Fibroblast of skin of scalp (primary cell): Measurements from ENCODE around the gene SETBP1.

ENCODE experiments used
- DNase-seq: peaks from one replicate; pipeline ENCODE4 v3.0.0-alpha.2; 2013

The SETBP1 gene

DNA sequence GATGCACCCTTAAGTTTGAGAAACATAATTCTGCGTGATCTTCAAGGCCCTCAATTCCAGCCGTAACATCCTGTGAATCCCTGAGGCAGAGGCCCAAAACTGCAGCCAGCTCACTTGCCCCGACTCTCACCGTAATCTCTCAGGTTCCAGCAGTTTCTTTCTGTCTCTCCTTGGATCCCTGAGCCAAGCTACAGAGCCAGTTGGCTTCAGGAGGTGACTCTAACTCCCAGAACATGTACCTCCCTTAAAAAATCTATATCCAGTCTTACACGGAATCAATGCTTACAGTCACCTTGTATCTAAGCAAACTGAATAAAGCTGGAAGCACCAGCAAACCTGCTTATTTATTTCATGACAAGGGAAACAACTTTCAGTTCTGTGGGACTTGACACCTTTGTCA is 300.4 kb downstream of the SETBP1 start:
- no peak for DNase-seq

DNA sequence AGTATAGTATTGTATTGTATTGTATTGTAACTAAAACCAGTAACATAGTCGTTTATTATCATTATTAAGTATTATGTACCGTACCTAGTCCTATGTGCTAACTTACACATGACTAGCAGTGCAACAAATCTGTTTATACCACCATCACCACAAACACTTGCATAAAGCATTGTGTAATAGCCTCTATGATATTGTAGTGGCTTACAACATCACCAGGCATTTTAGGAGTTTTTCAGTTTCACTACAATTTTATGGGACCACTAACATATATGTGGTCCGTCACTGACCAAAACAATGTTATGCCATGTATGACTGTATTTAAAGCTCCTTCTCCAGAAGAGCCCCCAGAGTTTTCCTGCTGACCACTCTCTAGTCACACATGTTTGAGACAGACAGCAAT is 306.2 kb downstream of the SETBP1 start:
- DNase-seq = peak; percentile 17

GRCh38 chr18:44987371-44987770 is 306.7 kb downstream of the SETBP1 start:
- peak; percentile 40 for DNase-seq

DNA sequence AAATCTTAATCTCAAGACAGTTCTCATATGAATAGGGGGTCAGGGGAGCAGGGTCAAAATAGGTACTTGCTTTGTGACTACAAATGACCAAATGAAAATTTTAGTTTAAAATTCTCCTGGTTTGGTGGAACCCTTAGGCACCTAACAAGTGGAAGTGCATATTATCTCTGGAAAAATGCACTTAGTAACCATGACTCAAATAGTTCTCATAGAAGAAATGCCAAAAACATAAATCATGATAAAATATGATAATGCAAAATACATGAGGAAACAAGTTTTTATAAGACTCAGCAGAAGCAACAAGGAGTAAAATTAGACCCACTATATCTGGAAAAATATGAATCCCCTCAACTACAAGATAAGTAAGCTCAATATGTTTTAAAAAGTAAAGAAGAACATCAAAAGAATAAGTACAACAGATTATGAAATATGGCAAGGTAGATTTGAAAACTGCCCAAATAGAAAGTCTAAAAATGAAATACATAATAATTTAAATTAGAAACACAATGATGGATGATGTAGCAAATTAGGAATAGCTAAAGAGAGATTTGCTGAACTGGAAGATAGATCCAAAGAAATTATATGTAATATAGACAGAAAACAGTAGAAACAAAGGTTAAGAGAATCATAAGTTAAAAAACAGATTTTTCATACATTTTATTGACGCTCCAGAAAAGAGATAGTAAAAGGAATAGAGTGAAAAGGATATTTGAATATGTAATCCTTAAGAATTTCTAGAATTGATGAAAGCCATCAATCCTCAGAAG is 308.3 kb downstream of the SETBP1 start:
- DNase-seq = peak; percentile 57

DNA sequence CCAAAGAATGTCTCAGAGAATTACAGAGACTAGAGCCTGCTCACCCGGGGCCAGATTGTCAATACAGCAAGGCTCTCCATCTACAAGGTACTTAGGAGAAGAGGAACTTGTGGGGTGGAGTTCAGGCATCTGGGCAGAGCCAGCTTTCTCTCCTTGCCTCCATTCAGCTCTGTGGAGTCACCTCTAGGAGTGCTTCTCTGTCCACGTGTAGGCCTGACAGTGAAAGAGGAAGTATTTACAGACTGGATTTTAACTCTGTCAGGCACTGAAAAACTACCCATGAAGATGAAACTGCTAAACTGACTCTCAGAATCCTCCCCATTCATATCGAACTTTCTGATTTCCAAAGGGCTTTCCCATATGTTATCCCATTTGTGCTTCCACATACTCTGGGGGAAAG is 315.6 kb downstream of the SETBP1 start:
- DNase-seq = no peak

DNA sequence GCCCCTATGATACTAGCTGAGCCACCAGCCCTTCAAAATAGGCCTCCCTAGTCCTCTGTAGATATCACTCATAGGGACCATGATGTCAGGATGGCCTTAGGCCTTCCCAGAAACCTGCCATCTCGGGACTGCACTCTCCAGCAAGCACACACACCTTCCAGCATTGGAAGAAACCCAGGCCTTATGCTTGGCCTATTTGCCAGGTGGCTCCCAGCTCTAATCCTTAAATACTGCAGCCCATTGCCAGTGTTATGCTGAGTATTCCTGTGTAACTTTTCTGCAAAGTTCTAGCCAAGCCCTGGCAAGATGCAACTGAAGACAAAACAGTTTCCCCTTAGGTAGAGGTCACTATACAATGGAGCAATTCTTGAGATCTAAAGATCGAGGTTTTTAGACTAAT is 316.5 kb downstream of the SETBP1 start:
- no peak for DNase-seq

- no peak for DNase-seq
Measured at GRCh38 chr18:44998360-44998759, 317.7 kb downstream of the SETBP1 start.

DNA sequence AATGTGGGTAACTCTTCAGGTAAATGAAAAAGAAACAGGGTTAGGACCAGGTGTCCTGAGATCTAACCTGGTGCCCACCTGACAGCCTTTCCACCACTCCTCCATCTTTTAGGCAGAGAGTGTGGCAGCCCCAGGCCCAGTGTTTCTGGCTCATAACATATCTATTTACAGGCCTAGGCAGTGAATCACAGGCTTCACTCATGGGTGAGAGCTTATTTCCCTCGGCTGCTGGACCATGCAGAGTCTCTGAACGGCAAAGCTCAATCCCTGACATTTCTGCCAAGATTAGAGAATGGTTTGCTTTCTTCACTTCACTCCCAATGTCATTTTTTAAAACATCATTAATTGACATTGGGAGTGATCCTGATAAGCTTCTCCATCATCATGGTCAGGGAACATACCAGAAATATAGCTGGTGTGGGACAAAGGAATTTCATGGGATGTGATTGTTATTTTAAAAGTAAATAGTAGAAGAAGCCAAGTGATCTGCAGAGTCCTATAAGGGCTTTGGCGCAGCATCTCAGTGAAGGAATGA is 323.9 kb downstream of the SETBP1 start:
- peak; percentile 66 for DNase-seq

DNA sequence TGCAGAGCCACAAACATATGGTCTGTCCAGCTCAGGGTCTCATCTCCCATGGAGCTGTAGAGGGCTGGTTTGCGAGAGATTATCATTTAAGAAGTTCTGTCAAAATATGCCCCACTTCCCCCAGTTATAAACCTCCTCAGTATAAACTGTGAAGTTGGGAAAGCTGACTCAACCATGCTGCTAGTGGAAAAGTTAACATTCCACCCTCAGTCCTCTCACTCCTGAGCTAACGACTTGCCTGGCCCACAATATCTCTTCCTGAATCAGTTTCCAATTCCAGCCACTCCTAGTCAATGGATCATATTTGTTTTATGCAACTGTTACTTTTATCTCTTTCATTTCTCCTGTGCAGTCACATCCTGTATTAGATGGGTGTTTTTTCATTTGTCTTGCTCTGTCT is 326.2 kb downstream of the SETBP1 start:
- DNase-seq = no peak

DNA sequence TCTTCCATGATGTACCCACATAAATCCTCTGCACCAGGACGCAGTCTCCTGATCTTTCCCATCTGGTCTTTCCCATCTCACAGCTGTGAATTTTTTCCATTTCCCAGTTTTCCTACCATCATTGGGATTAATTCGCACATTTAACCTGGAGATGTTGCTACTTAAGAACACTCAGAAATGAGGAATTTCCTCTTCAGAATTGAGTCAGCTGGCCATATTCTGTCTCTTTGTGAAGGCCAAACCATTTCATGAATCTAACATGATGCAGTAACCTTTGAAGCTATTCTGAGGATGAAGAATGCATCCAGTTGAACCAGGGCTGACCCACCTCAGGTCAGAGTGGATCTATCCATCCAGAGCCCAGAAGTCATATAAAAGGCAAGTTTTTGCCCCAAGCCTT is 326.8 kb downstream of the SETBP1 start:
- DNase-seq = peak; percentile 33

- DNase-seq = no peak
Measured at GRCh38 chr18:45008694-45009413, 328.2 kb downstream of the SETBP1 start.

GRCh38 chr18:45009756-45010155 is 329.1 kb downstream of the SETBP1 start:
- no peak for DNase-seq

GRCh38 chr18:45012286-45012685 is 331.6 kb downstream of the SETBP1 start:
- peak; percentile 47 for DNase-seq

DNA sequence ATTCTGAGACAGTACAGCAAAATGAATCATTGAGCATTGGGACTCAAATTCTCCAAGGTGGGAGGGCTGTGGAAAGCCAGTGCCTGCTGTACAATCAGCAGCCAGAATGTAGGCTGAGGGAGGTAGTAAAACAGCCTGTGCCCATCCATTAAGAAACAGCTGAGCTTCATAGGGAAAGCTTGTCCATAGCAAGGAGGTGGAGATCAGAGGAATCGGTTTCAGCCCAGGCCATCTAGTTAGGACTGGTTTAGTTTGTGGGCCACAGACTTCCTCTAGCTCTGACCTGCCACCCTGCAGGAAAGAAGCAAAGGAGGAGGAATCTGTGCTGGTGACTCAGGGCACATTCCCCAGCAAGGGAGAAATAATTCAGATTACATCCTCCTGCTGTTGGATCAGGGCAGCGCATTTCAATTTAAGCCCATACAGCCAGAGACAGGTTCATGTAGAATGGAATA is 333.4 kb downstream of the SETBP1 start:
- peak; percentile 88 for DNase-seq

GRCh38 chr18:45015788-45016128 is 335.1 kb downstream of the SETBP1 start:
- no peak for DNase-seq

GRCh38 chr18:45019469-45019868 is 338.8 kb downstream of the SETBP1 start:
- no peak for DNase-seq

DNA sequence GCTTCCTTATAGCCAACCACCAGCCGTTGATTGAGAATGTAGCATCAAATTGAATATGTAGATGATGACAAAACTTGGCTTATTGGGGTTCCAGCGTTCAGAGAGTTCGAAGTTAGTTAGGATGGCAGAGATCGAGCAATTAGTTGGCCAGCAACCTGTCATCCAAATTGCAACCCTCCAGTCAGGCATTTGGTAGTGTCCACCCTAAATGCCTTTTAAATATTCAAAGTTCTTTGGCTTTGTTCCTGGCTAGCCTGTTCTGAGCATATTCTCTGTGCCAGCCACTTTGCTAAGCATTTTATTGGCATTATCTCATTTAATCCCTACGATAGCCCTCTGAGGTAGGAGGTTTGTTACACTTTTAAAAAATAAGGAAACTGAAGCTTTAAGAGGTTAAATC is 342.8 kb downstream of the SETBP1 start:
- no peak for DNase-seq

DNA sequence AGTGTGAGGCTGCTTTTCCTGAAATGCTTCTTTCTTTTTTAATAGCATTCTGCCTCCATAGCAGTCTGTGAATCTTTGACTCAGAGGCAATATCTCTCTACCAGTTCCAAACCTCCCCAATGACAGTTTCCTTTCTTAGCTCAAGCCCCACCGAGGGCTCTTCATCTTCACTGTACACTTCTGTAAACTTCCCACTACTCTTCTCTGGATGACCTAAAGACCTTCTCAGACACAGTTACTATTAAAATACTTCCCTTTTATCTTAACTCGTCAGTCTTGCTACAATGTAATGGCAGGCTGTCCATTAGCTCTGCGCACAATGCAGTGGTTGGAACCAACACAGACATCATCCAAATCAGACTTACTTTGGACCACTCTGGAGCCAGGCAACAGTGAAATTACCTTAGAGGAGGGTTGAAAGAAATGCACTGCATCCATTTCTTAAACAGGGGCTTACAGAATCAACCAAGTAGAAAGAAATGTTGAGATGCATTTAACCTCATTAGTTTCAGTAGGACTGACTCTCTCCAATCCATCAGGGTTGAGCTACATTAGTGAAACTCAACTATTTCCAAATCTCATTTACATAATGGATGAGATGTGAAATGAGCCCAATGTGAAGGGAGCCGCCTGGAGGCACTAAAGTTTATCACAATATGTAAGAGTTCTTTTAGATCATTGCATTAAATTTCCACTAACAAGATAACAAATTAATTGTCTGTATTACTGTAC is 343.8 kb downstream of the SETBP1 start:
- no peak for DNase-seq

GRCh38 chr18:45025089-45025450 is 344.4 kb downstream of the SETBP1 start:
- DNase-seq = no peak

DNA sequence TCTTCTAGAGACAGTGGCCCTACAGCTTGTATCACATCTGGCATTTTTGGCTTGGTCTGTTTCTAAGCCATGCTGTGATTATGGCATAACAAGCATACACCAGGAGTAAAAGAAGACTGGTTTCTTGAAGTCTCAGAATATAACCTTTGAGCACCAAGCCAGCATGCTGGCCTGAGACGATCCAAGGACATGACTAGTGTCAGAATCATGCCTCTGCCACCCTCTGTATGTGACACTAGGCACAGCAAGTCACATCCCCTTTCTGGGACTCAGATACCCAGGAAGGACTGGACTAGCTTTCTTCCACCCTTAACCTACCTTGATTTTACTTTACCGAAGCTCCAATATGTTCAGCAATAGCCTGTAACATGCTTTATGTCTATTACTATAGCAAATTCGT is 345.5 kb downstream of the SETBP1 start:
- no peak for DNase-seq

GRCh38 chr18:45034179-45034578 is 353.5 kb downstream of the SETBP1 start:
- no peak for DNase-seq

- no peak for DNase-seq
Measured at GRCh38 chr18:45037618-45038017, 356.9 kb downstream of the SETBP1 start.

GRCh38 chr18:45039376-45039775 is 358.7 kb downstream of the SETBP1 start:
- peak; percentile 57 for DNase-seq
